ENCODE data around the gene SASS6.

DNA sequence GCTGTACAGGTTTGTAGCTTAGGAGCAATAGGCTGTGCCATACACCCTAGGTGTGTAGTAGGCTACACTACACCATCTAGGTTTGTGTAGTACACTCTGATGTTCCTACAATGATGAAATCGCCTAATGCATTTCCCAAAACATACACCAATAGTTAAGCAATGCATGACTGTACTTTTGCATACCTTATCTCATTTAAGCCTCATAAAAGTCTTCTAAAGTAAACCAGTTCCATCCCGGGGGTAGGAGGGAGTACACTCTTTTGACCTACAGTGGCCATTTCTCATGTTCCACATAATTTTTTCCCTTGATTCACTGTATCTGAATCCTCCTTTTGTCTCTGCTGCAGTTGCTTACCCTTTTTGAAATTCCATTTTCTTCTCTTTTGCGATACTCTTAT is 12.4 kb upstream of the SASS6 start:
- TF ChIP-seq, protein P1, sequence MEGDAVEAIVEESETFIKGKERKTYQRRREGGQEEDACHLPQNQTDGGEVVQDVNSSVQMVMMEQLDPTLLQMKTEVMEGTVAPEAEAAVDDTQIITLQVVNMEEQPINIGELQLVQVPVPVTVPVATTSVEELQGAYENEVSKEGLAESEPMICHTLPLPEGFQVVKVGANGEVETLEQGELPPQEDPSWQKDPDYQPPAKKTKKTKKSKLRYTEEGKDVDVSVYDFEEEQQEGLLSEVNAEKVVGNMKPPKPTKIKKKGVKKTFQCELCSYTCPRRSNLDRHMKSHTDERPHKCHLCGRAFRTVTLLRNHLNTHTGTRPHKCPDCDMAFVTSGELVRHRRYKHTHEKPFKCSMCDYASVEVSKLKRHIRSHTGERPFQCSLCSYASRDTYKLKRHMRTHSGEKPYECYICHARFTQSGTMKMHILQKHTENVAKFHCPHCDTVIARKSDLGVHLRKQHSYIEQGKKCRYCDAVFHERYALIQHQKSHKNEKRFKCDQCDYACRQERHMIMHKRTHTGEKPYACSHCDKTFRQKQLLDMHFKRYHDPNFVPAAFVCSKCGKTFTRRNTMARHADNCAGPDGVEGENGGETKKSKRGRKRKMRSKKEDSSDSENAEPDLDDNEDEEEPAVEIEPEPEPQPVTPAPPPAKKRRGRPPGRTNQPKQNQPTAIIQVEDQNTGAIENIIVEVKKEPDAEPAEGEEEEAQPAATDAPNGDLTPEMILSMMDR (IDR thresholded peaks at IDR 0.05; ENCODE audit: extremely low read depth in 1 of 2, insufficient read depth in 1 of 2, low read depth in 1 of 2, low read length in 2 of 2): no peak
- TF ChIP-seq POLR2A (IDR thresholded peaks at IDR 0.05; ENCODE audit: low read depth, low read length) (no peak), JUN (IDR thresholded peaks at IDR 0.05; ENCODE audit: borderline replicate concordance, insufficient read depth, insufficient read length, low read depth) (no peak), POLR2AphosphoS5 (IDR thresholded peaks at IDR 0.05; ENCODE audit: insufficient read depth, low read depth, low read length) (no peak), MYC (IDR thresholded peaks at IDR 0.05; ENCODE audit: low read depth, low read length) (no peak), EZH2 (IDR thresholded peaks at IDR 0.05; ENCODE audit: borderline replicate concordance, low read depth, low read length, severe bottlenecking) (no peak), FOS (IDR thresholded peaks at IDR 0.05; ENCODE audit: borderline replicate concordance, insufficient read depth, low read length) (no peak)
- TF ChIP-seq, protein P2, sequence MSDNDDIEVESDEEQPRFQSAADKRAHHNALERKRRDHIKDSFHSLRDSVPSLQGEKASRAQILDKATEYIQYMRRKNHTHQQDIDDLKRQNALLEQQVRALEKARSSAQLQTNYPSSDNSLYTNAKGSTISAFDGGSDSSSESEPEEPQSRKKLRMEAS (IDR thresholded peaks at IDR 0.05; ENCODE audit: insufficient read depth, insufficient read length): no peak
